Spinal cord (tissue), 10 donors: ENCODE results near the gene ADGRL3. TPM values are rescaled to one million over a fixed set of nuclear protein-coding genes. Genes with fewer than 3 reads are reported as not detected.
A peak's percentile ranks its signal among the peaks of the same experiment; 100 is the strongest.
"Not testable (repeated sequence)": the region's sequence is repeated elsewhere in the genome, so short reads cannot be mapped to it uniquely, and the experiment has no call there.

Source experiments
- DNase-seq, 6 donors: peaks; one replicate each; pipeline versions ENCODE4 v3.0.0 to v3.0.0-alpha.2; 2013 to 2015; ENCODE audit warnings: low spot score in 6 of 6, low read depth in 4 of 6
- H3K27ac ChIP-seq: one replicate; pipeline ENCODE4 v1.5.1; 2013; ENCODE audit warnings: low read depth, low read length, control low read depth
- H3K27me3 ChIP-seq: one replicate; pipeline ENCODE4 v1.6.1; 2013; ENCODE audit warnings: low read length; ENCODE audit not compliant: control insufficient read depth, insufficient read depth
- H3K36me3 ChIP-seq: one replicate; pipeline ENCODE4 v1.6.1; 2013; ENCODE audit warnings: low read length; ENCODE audit not compliant: control insufficient read depth, insufficient read depth
- H3K4me1 ChIP-seq: one replicate; pipeline ENCODE4 v1.6.1; 2013; ENCODE audit warnings: low read length; ENCODE audit not compliant: control insufficient read depth, insufficient read depth
- H3K4me3 ChIP-seq: one replicate; pipeline ENCODE4 v1.5.1; 2013; ENCODE audit warnings: low read depth, low read length, control low read depth
- H3K9me3 ChIP-seq: one replicate; pipeline ENCODE4 v1.6.1; 2013; ENCODE audit warnings: low read length; ENCODE audit not compliant: control insufficient read depth, insufficient read depth
- WGBS: methylation state at CpG from one replicate; pipeline ENCODE4 v1.1.5; 2013; ENCODE audit warnings: missing lambda C conversion rate; ENCODE audit not compliant: insufficient coverage; 5-methylcytosine and 5-hydroxymethylcytosine counted together
- polyA plus RNA-seq, 2 donors: library from polyadenylated mRNA; unstranded; fragments of 120-200 nt; gene quantifications; one replicate each; pipeline ENCODE4 v1.2.1, GENCODE V29; 2013; ENCODE audit not compliant: insufficient read length in 2 of 2
- total RNA-seq, 2 donors: library from RNA; depleted of rRNA in 1 of 2; stranded (reverse); fragments of 120-200 nt in 1 of 2; fragments of >200 nt in 1 of 2; gene quantifications; one replicate each; pipeline versions ENCODE4 v1.2.3 to v1.2.4, GENCODE V29; 2013 to 2014
- donor health status: healthy.

ADGRL3 gene
- total and polyA plus RNA-seq, 4 donors, result 76.2 to 220 (median 114) TPM

DNA sequence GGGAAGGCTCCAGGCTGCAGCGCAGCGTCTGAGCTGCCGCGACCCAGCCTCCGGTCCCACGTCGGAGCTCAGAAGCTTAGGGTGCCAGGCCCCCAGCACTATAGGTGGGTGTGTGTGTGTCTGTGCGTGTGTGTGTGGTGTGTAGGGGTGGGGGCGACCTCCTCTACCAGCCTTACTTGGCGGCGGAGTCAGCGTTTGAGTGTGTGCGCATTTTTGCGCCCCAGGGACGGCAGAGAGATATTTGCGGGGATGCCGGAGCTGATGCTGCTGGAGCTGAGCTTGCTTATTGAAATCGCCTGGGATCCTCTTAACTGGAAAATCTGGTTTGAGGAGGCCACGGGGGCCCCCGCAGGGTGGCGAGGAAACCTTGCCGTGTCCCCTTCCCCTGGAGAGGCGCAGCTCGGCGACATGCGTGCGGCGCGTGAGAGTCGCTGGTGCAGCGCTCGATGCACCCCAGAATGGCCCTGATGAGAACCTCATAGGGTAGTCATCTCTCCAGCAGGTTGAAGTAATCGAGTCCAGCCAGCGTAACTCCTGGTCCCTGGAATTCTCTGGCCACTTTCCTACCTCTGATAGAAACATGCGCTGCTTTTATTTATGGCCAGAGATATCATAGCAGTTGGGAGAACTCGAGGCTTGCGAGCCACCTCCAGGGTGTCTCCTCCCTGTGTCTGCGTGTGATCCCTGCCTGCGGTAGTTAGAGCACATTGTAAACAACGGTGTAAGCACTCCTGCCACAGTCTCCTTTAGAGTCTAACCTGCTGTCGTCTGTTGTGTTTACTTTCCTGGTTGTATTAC lies 2.7 kb downstream of the ADGRL3 start:
- Histone ChIP-seq H3K36me3 (no peaks in the 10 kb centered on the region), H3K9me3 (no peaks in the 10 kb centered on the region), H3K4me3 (peak overlapping the region; percentile 85), H3K27me3 (no peaks in the 10 kb centered on the region), H3K4me1 (no peaks in the 10 kb centered on the region), H3K27ac (peak overlapping the region; percentile 88)
- DNase-seq, result peak in 5 of 6 donors; percentile 24 to 83 (median 33)
- WGBS, result 0% methylated on average over 36 of the region's 41 CpGs

DNA sequence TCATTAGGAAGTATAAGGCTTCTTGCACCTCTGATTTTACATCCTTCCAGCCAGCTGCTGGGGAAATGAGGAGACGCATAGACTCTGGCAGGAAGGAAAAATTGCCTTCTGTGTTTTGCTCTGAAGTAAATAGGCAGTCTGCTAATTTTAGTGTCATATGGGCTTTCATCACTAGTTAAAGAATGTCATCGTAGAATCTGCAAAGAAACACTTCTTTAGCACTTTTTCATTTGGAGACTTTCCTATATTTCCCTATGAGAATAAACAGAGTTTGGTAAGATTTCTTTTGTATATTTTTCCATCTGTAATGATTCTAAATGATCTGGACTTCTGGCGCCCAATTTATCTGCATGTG lies 3.3 kb downstream of the ADGRL3 start:
- Histone ChIP-seq H3K27me3 (no peaks in the 10 kb centered on the region), H3K36me3 (no peaks in the 10 kb centered on the region), H3K27ac (peak overlapping the region; percentile 88), H3K4me3 (peak overlapping the region; percentile 85), H3K4me1 (no peaks in the 10 kb centered on the region), H3K9me3 (no peaks in the 10 kb centered on the region)
- peak in 2 of 6 donors; percentile 38 to 86 for DNase-seq
- no CpG with 5 or more reads among the region's 3 CpGs for WGBS

DNA sequence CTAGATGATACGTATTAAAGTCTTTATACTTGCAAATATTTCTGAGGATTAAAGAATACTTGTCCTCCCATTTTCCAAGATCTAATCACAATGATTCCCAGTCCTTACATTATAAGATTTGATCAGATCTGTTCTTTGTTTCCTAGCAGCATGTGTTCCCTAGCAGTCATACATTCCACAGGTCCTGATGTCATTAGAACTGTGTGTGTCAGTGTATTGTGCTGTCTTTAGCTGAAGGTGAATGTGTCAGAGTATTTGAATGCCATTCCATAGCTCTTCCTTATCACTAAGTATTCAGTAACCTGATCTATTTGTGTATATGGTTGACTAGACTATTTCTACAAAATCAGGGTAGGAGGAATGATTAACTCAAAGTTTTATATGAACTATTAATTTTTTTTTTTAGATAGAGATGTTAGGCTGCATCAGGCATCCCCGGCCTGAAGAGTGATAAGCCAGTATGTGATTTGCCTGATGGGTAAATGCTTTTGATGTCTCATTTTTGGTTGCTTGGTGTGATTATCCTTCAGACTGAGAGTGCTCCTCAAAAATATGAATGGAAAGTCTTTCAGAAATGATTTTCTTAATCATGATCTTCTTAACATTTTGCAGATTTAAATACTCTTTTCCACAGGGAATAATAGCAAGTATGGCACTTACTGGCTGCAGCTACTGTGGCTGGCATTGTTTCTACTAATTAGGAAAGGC lies 4.4 kb downstream of the ADGRL3 start:
- no peaks in the 10 kb centered on the region for H3K36me3 ChIP-seq
- DNase-seq, result peak in 3 of 6 donors; percentile 21 to 76 (median 47)
- H3K27me3 ChIP-seq, result no peaks in the 10 kb centered on the region
- H3K27ac ChIP-seq, result peak overlapping the region; percentile 61
- no peaks in the 10 kb centered on the region for H3K4me1 ChIP-seq
- H3K9me3 ChIP-seq, result no peaks in the 10 kb centered on the region
- peak overlapping the region; percentile 85 for H3K4me3 ChIP-seq
- no CpG with 5 or more reads among the region's 2 CpGs for WGBS

DNA sequence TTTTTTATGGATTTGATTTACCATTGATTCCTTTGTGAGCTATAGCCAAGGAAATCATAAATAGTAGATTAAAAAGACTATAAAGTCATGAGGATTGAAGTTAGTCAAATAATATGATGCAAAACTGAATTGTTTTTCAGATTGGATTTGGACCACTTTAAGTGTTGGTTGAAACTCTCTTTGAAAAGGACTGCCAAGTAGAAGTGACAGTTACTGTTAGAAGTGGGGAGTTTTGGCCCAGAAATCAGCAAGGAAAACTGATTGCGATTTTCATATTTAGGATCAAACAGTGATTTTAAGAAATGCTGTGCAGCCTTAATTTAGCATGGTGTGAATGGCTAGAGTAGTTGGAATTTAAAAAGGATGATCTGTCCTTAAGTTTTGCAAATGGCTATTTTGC lies 4.9 kb downstream of the ADGRL3 start:
- Histone ChIP-seq H3K27me3 (no peaks in the 10 kb centered on the region), H3K36me3 (no peaks in the 10 kb centered on the region), H3K9me3 (no peaks in the 10 kb centered on the region), H3K4me1 (no peaks in the 10 kb centered on the region), H3K27ac (peak overlapping the region; percentile 61), H3K4me3 (peak overlapping the region; percentile 85)
- WGBS, result 57% methylated on average over 1 of the region's 1 CpG
- DNase-seq, result peak in 1 of 6 donors; percentile 78

DNA sequence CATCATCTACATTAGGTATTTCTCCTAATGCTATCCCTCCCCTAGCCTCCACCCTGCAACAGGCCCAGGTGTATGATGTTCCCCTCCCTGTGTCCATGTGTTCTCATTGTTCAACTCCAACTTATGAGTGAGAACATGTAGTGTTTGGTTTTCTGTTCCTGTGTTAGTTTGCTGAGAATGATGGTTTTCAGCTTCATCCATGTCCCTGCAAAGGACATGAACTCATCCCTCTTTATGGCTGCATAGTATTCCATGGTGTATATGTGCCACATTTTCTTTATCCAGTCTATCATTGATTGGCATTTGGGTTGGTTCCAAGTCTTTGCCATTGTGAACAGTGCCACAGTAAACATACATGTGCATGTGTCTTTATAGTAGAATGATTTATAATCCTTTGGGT lies 7.0 kb downstream of the ADGRL3 start:
- not testable (repeated sequence) for DNase-seq, H3K36me3 ChIP-seq, H3K27me3 ChIP-seq, H3K4me3 ChIP-seq, H3K27ac ChIP-seq, H3K4me1 ChIP-seq, H3K9me3 ChIP-seq

DNA sequence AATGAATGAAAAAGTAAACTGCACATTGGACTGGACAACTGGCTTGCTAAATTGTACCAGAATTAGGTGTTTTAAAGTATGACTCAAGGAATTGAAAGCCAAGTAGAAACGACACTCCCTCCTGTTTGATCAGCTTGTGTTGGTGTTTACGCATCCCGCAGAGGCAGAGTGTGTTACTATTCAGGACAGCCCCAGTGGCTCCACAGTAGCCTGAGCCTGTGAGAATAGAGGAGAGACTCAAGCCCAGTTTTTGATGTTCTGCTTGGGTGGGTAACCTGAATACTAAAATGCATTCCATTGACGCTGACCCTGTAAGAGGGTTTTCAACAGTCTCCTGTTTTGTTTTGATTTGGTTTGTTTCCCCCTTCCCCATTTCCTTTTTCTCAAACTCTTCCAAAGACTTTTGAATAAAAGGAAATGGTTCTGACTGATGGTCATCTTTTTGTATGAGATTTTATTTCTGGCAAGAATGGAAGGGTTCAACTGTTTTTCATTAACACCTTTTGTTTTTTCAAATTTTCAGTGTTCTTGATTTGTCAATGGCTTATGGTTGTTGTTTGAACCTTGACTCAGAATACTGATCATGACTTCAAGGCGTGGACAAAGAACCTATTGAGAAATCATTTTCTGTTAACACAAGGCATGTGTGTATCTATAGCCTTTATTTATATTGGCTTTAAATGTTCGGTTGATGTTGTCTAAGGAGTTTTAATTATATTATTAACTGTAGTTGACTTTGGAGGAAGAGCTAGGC lies 10.2 kb downstream of the ADGRL3 start:
- Histone ChIP-seq H3K27ac (peak overlapping the region; percentile 35), H3K4me1 (no peaks in the 10 kb centered on the region), H3K9me3 (no peaks in the 10 kb centered on the region), H3K27me3 (no peaks in the 10 kb centered on the region), H3K36me3 (no peaks in the 10 kb centered on the region), H3K4me3 (no peak overlapping the region)
- WGBS, result 0% methylated on average over 4 of the region's 6 CpGs
- peak; percentile 35 to 84 (median 50) for DNase-seq

DNA sequence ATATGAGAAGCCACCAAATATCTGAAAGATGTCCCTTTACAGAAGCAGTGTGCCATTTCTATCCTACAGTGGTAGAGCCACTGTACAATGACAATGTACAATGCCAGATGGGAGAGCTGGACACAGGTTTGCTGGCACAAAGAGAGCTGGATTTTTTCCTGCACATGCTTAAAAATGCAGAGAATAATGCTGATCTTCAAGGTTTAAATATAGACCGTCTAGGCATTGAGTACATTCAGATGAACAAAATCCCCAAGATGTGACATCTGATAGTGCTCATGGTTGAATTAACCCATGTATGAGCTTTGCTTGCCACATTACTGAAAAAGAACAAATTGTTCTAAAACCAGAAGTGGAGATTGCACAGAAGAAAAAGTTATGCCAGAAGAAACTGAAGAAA lies 11.7 kb downstream of the ADGRL3 start:
- no peak overlapping the region for H3K4me3 ChIP-seq
- no peaks in the 10 kb centered on the region for H3K4me1 ChIP-seq
- no peaks in the 10 kb centered on the region for H3K9me3 ChIP-seq
- H3K36me3 ChIP-seq, result no peaks in the 10 kb centered on the region
- no peak overlapping the region for H3K27ac ChIP-seq
- no peaks in the 10 kb centered on the region for H3K27me3 ChIP-seq
- WGBS, result no CpG with 5 or more reads among the region's 1 CpG
- DNase-seq, result peak in 1 of 6 donors; percentile 19

DNA sequence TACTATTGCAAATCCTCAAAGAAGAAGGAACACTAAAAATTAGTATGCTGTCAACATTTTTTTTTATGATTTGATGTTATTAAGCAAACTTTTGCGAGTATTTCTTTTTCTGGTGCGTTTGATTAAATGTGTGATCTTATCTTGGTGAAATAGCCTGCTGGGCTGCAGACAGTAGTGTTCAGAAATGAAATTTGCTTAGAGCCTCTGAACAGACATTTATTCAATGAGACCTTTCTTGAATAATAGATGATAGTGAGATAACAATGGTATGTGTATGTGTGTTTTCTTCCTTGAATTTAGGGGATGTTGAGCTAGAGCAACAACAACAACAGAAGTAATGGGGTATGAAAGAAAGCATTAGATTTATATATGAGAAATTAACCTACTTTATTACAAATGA lies 12.7 kb downstream of the ADGRL3 start:
- Histone ChIP-seq H3K36me3 (no peaks in the 10 kb centered on the region), H3K27me3 (no peaks in the 10 kb centered on the region), H3K9me3 (no peaks in the 10 kb centered on the region), H3K4me3 (no peak overlapping the region), H3K27ac (no peak overlapping the region), H3K4me1 (no peaks in the 10 kb centered on the region)
- no peak for DNase-seq
- WGBS, result 40% methylated on average over 1 of the region's 2 CpGs

DNA sequence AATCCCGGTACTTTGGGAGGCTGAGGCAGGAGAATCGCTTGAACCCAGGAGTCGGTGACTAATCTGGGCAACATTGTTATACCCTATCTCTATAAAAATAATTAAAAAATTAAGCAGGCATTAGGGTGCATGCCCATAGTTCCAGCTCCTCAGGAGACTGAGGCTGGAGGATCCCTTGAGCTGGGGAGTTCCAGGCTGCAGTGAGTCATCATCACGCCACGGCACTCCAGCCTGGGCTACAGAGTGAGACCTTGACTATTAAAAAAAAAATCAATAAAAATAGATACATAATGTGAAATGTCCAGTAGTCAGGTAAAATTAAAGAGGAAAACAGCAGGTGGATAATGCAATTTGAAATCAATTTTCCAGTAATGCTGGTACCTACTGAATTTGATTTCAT lies 14.6 kb downstream of the ADGRL3 start:
- H3K9me3 ChIP-seq, result no peaks in the 10 kb centered on the region
- H3K27me3 ChIP-seq, result no peaks in the 10 kb centered on the region
- H3K36me3 ChIP-seq, result no peaks in the 10 kb centered on the region
- no peak for DNase-seq
- H3K4me3 ChIP-seq, result no peak overlapping the region
- WGBS, result no CpG with 5 or more reads among the region's 5 CpGs
- H3K27ac ChIP-seq, result no peak overlapping the region
- no peaks in the 10 kb centered on the region for H3K4me1 ChIP-seq
